Central memory CD8-positive, alpha-beta T cell (primary cell): ENCODE measurements around the gene SHROOM4.
A peak's percentile ranks its signal among the peaks of the same experiment; 100 is the strongest.

Experiments used
- ATAC-seq: fragments of 150-1000 bp; cut with Tn5 transposase; replicated peaks from 2 replicates; pipeline ENCODE4 v1.10.0; 2022; ENCODE audit warnings: mild to moderate bottlenecking, moderate FRiP score, moderate number of reproducible peaks; ENCODE audit not compliant: poor library complexity, severe bottlenecking; ENCODE audit errors: extremely low read depth
- DNase-seq, 2 donors: peaks; one replicate each; pipeline ENCODE4 v3.0.0; 2021; ENCODE audit warnings: low spot score in 2 of 2
- H3K27ac Mint-ChIP-seq: one replicate; pipeline ENCODE4 v1.8.0; 2022; ENCODE audit warnings: low read depth, mild to moderate bottlenecking, moderate library complexity, mixed read lengths
- H3K27me3 Mint-ChIP-seq: one replicate; pipeline ENCODE4 v1.8.0; 2022; ENCODE audit warnings: mixed read lengths
- H3K36me3 Mint-ChIP-seq: one replicate; pipeline ENCODE4 v1.8.0; 2022; ENCODE audit warnings: mild to moderate bottlenecking, moderate library complexity, mixed read lengths; ENCODE audit not compliant: insufficient read depth
- H3K4me1 Mint-ChIP-seq: one replicate; pipeline ENCODE4 v1.8.0; 2022; ENCODE audit warnings: mixed read lengths
- H3K4me3 Mint-ChIP-seq: one replicate; pipeline ENCODE4 v1.8.0; 2022; ENCODE audit warnings: mild to moderate bottlenecking, moderate library complexity, mixed read lengths
- H3K9me3 Mint-ChIP-seq: one replicate; pipeline ENCODE4 v1.8.0; 2022; ENCODE audit warnings: mixed read lengths

The SHROOM4 gene

DNA sequence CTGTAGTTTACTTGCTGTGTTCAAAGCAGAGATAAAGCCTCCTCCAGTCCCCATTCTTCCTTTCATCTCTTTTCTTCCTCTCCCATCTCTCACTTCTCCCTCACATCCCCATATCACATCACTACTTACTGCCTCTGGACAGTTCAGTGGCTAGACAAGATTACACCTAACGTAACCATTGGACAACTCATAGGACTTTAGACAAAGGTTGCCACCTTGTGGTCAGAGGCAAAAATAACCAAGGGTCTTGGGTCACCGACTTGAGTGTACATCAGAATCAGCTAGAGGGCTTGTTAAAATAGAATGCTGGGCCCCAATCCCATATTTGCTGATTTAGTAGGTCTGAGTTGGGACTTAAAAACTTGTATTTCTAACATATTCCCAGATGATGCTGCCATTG is 234.0 kb downstream of the SHROOM4 start:
- H3K4me1 Mint-ChIP-seq: no peaks in the 10 kb centered on the region
- ATAC-seq: no peak
- H3K9me3 Mint-ChIP-seq: no peaks in the 10 kb centered on the region
- DNase-seq: peak in 1 of 2 donors; percentile 10
- H3K27me3 Mint-ChIP-seq: peaks cover 25% of the 10 kb centered on the region
- no peaks in the 10 kb centered on the region for H3K36me3 Mint-ChIP-seq
- no peak overlapping the region for H3K27ac Mint-ChIP-seq
- H3K4me3 Mint-ChIP-seq: no peak overlapping the region

DNA sequence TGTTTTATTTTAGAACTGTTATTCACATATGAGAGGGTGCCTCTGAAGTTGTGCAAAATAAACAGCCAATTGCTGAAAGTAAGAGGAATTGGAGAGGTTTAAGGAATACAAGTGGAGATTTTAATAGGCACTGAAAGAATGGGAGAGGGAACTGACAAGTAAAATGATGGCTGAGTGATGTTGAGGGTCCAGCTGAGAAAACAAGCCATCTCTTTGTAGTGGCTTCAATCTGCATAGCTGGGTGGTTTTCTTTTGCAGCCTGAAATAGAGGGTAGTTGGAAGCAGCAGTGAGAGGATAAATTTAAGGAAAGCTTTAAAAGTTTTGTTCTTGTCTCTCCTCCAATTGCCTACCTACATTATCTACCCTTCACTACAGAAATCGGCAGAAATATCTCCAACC is 236.7 kb downstream of the SHROOM4 start:
- H3K4me1 Mint-ChIP-seq: no peaks in the 10 kb centered on the region

DNA sequence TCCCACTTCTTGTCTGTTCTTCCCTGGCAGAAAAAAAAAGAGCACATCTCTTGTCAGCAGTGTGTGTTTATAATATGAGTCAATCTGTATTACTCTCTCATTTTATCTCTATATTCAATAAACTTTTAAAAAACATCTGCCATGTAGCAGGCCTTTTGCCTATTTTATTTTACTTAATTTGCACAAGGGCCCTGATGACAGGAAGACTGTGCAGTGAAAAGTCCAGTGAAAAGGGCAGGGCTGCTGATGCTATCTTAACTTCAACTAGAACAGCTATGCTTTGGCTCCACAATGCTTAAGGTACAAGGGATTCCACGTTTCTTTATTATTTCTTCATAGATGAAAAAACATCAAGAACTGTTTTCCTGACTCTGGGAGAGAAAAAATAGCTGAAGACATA is 246.4 kb downstream of the SHROOM4 start:
- no peaks in the 10 kb centered on the region for H3K9me3 Mint-ChIP-seq
- no peak for DNase-seq
- H3K36me3 Mint-ChIP-seq: no peaks in the 10 kb centered on the region
- no peak for ATAC-seq
- no peak overlapping the region for H3K4me3 Mint-ChIP-seq
- no peak overlapping the region for H3K27ac Mint-ChIP-seq
- no peaks in the 10 kb centered on the region for H3K4me1 Mint-ChIP-seq
- no peaks in the 10 kb centered on the region for H3K27me3 Mint-ChIP-seq

More for the DNA sequence above, 236.7 kb downstream of the SHROOM4 start:
- Mint-ChIP-seq H3K36me3 (no peaks in the 10 kb centered on the region), H3K9me3 (no peaks in the 10 kb centered on the region), H3K4me3 (no peak overlapping the region), H3K27ac (peak overlapping the region; percentile 46), H3K27me3 (peaks cover 14% of the 10 kb centered on the region)
- no peak for ATAC-seq
- DNase-seq: no peak

DNA sequence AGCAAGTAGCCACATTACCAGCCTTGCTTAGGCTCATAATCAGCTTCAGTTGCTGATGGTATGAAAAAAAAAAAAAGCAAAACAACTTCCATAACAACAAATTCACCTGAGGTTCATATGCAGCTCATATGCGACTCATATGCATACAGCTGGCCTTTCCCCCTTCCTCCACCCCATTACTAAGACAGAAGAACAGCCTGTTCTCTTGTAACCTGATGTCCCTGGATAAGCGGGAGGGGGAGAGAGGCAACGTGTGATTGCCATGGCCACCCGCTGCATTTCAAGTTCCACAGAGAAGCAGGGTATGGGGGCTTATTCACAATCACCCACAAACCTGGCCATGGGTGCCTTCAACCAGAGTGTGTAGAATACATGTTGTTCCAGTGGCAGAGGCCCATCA is 248.3 kb downstream of the SHROOM4 start:
- ATAC-seq (no peak), DNase-seq (no peak)
- Mint-ChIP-seq H3K4me1 (no peaks in the 10 kb centered on the region), H3K27me3 (no peaks in the 10 kb centered on the region), H3K9me3 (no peaks in the 10 kb centered on the region), H3K36me3 (no peaks in the 10 kb centered on the region), H3K4me3 (no peak overlapping the region), H3K27ac (no peak overlapping the region)
